ENCODE measurements around the gene CDH16.
"Not testable (repeated sequence)": the region's sequence is repeated elsewhere in the genome, so short reads cannot be mapped to it uniquely, and the experiment has no call there.

CDH16 gene

GRCh38 chr16:66899310-66899944 is 19.3 kb downstream of the CDH16 start:
- CTCF ChIA-PET: interaction anchor here (10.5 kb wide), 1 partner anchor 26 kb away, joined by 135 read pairs; the partner anchor contains the start of gene RRAD
- DNase-seq: no peak
- Mint-ChIP-seq H3K4me3 (no peak overlapping the region), H3K36me3 (no peaks in the 10 kb centered on the region), H3K27me3 (peaks cover 19% of the 10 kb centered on the region), H3K27ac (no peak overlapping the region), H3K9me3 (no peaks in the 10 kb centered on the region), H3K4me1 (peaks cover 3% of the 10 kb centered on the region)

- Mint-ChIP-seq H3K36me3 (no peaks in the 10 kb centered on the region), H3K4me1 (peaks cover 5% of the 10 kb centered on the region), H3K27ac (no peak overlapping the region), H3K27me3 (peaks cover 19% of the 10 kb centered on the region), H3K4me3 (no peak overlapping the region), H3K9me3 (no peaks in the 10 kb centered on the region)
- no peak for DNase-seq
- CTCF ChIA-PET: interaction anchor here (1.0 to 10.5 kb wide), 2 partner anchors 27 to 256 kb away, joined by 3 to 135 read pairs; partner anchors contain the start of gene RRAD
These were observed 19.8 kb downstream of the CDH16 start for GRCh38 chr16:66898933-66899309.

- peaks cover under 1% of the 10 kb centered on the region for H3K36me3 Mint-ChIP-seq
- no peak overlapping the region for H3K27ac Mint-ChIP-seq
- H3K4me1 Mint-ChIP-seq: peaks cover 7% of the 10 kb centered on the region
- H3K4me3 Mint-ChIP-seq: no peak overlapping the region
- H3K9me3 Mint-ChIP-seq: no peaks in the 10 kb centered on the region
- peaks cover 19% of the 10 kb centered on the region for H3K27me3 Mint-ChIP-seq
- CTCF ChIA-PET: interaction anchor here (1.0 to 10.5 kb wide), 3 partner anchors 28 to 257 kb away, joined by 3 to 135 read pairs (median 5); partner anchors contain the start of gene RRAD
- no peak for DNase-seq
These were observed 20.5 kb downstream of the CDH16 start for GRCh38 chr16:66898207-66898606.

- H3K27ac Mint-ChIP-seq, H3K36me3 Mint-ChIP-seq, DNase-seq, H3K9me3 Mint-ChIP-seq, H3K4me3 Mint-ChIP-seq: not testable (repeated sequence)
- CTCF ChIA-PET: interaction anchor here (1.0 to 10.5 kb wide), 9 partner anchors 9 to 289 kb away, joined by 3 to 135 read pairs (median 9); partner anchors contain the start of genes CDH16 and RRAD
- Mint-ChIP-seq H3K4me1 (peaks cover 15% of the 10 kb centered on the region), H3K27me3 (peaks cover 19% of the 10 kb centered on the region)
These were observed 22.0 kb downstream of the CDH16 start for GRCh38 chr16:66896682-66897081.

- Mint-ChIP-seq H3K4me1 (peaks cover 18% of the 10 kb centered on the region), H3K36me3 (peaks cover 8% of the 10 kb centered on the region), H3K9me3 (no peaks in the 10 kb centered on the region), H3K4me3 (no peak overlapping the region), H3K27ac (no peak overlapping the region), H3K27me3 (peaks cover 15% of the 10 kb centered on the region)
- CTCF ChIA-PET: interaction anchor here (0.8 to 10.5 kb wide), 20 partner anchors 8 to 531 kb away, joined by 3 to 135 read pairs (median 7); partner anchors contain the start of genes CDH16, PDP2 and RRAD
- DNase-seq: no peak
These were observed 22.7 kb downstream of the CDH16 start for GRCh38 chr16:66895999-66896398.

GRCh38 chr16:66895689-66895979 is 23.1 kb downstream of the CDH16 start:
- peaks cover 9% of the 10 kb centered on the region for H3K36me3 Mint-ChIP-seq
- H3K4me3 Mint-ChIP-seq: no peak overlapping the region
- H3K27ac Mint-ChIP-seq: no peak overlapping the region
- CTCF ChIA-PET: interaction anchor here (0.7 to 10.5 kb wide), 27 partner anchors 8 to 532 kb away, joined by 3 to 135 read pairs (median 6); partner anchors contain the start of genes CDH16, CIAO2B, PDP2 and RRAD
- no peaks in the 10 kb centered on the region for H3K9me3 Mint-ChIP-seq
- peaks cover 11% of the 10 kb centered on the region for H3K27me3 Mint-ChIP-seq
- peaks cover 18% of the 10 kb centered on the region for H3K4me1 Mint-ChIP-seq
- no peak for DNase-seq

- H3K27ac Mint-ChIP-seq: no peak overlapping the region
- H3K4me3 Mint-ChIP-seq: no peak overlapping the region
- peaks cover 9% of the 10 kb centered on the region for H3K36me3 Mint-ChIP-seq
- no peaks in the 10 kb centered on the region for H3K9me3 Mint-ChIP-seq
- peaks cover 18% of the 10 kb centered on the region for H3K4me1 Mint-ChIP-seq
- CTCF ChIA-PET: interaction anchor here (0.7 to 10.5 kb wide), 28 partner anchors 8 to 532 kb away, joined by 3 to 135 read pairs (median 6); partner anchors contain the start of genes CDH16, CIAO2B, PDP2 and RRAD
- peaks cover 6% of the 10 kb centered on the region for H3K27me3 Mint-ChIP-seq
- peak; percentile 82 for DNase-seq
These were observed 23.6 kb downstream of the CDH16 start for GRCh38 chr16:66894948-66895688.

- H3K27ac Mint-ChIP-seq: no peak overlapping the region
- H3K4me3 Mint-ChIP-seq: no peak overlapping the region
- CTCF ChIA-PET: interaction anchor here (1.1 to 10.5 kb wide), 12 partner anchors 8 to 66 kb away, joined by 3 to 135 read pairs (median 12); partner anchors contain the start of genes CDH16, CIAO2B, PDP2 and RRAD
- no peak for DNase-seq
- peaks cover 18% of the 10 kb centered on the region for H3K4me1 Mint-ChIP-seq
- H3K9me3 Mint-ChIP-seq: no peaks in the 10 kb centered on the region
- H3K27me3 Mint-ChIP-seq: no peaks in the 10 kb centered on the region
- peaks cover 9% of the 10 kb centered on the region for H3K36me3 Mint-ChIP-seq
These were observed 24.6 kb downstream of the CDH16 start for GRCh38 chr16:66894055-66894454.

GRCh38 chr16:66891797-66892196 is 26.9 kb downstream of the CDH16 start:
- Mint-ChIP-seq H3K4me3 (no peak overlapping the region), H3K36me3 (peaks cover 23% of the 10 kb centered on the region), H3K4me1 (peaks cover 29% of the 10 kb centered on the region), H3K27me3 (no peaks in the 10 kb centered on the region), H3K9me3 (no peaks in the 10 kb centered on the region), H3K27ac (no peak overlapping the region)
- CTCF ChIA-PET: interaction anchor here (0.8 to 10.5 kb wide), 8 partner anchors 10 to 34 kb away, joined by 3 to 135 read pairs (median 8); partner anchors contain the start of genes CDH16, PDP2 and RRAD
- DNase-seq: no peak

GRCh38 chr16:66891360-66891759 is 27.3 kb downstream of the CDH16 start:
- CTCF ChIA-PET: interaction anchor here (3.0 to 4.5 kb wide), 2 partner anchors 11 to 23 kb away, joined by 10 to 19 read pairs; partner anchors contain the start of gene PDP2
- no peaks in the 10 kb centered on the region for H3K9me3 Mint-ChIP-seq
- H3K4me3 Mint-ChIP-seq: no peak overlapping the region
- H3K27me3 Mint-ChIP-seq: no peaks in the 10 kb centered on the region
- H3K4me1 Mint-ChIP-seq: peaks cover 32% of the 10 kb centered on the region
- peaks cover 26% of the 10 kb centered on the region for H3K36me3 Mint-ChIP-seq
- peak overlapping the region; percentile 14 for H3K27ac Mint-ChIP-seq
- no peak for DNase-seq

- Mint-ChIP-seq H3K27me3 (no peaks in the 10 kb centered on the region), H3K36me3 (peaks cover 28% of the 10 kb centered on the region), H3K9me3 (no peaks in the 10 kb centered on the region), H3K27ac (no peak overlapping the region), H3K4me1 (peaks cover 33% of the 10 kb centered on the region), H3K4me3 (no peak overlapping the region)
- CTCF ChIA-PET: interaction anchor here (0.8 to 4.5 kb wide), 4 partner anchors 10 to 60 kb away, joined by 3 to 19 read pairs (median 6); partner anchors contain the start of genes CDH16, NAE1 and PDP2
- DNase-seq: no peak
These were observed 27.9 kb downstream of the CDH16 start for GRCh38 chr16:66890799-66891198.

- H3K9me3 Mint-ChIP-seq: no peaks in the 10 kb centered on the region
- H3K27ac Mint-ChIP-seq: no peak overlapping the region
- no peak for DNase-seq
- peaks cover 33% of the 10 kb centered on the region for H3K4me1 Mint-ChIP-seq
- peaks cover 37% of the 10 kb centered on the region for H3K36me3 Mint-ChIP-seq
- CTCF ChIA-PET: interaction anchor here (1.2 to 3.0 kb wide), 2 partner anchors 9 to 17 kb away, joined by 3 to 10 read pairs; partner anchors contain the start of gene PDP2
- H3K4me3 Mint-ChIP-seq: no peak overlapping the region
- no peaks in the 10 kb centered on the region for H3K27me3 Mint-ChIP-seq
These were observed 29.1 kb downstream of the CDH16 start for GRCh38 chr16:66889622-66890021.

GRCh38 chr16:66888647-66889615 is 29.8 kb downstream of the CDH16 start:
- Mint-ChIP-seq H3K36me3 (peaks cover 41% of the 10 kb centered on the region), H3K27me3 (no peaks in the 10 kb centered on the region), H3K4me3 (no peak overlapping the region), H3K9me3 (no peaks in the 10 kb centered on the region), H3K4me1 (peaks cover 32% of the 10 kb centered on the region), H3K27ac (no peak overlapping the region)
- CTCF ChIA-PET: interaction anchor here (1.2 to 3.0 kb wide), 3 partner anchors 8 to 21 kb away, joined by 3 to 10 read pairs (median 3); partner anchors contain the start of gene PDP2
- DNase-seq: no peak

Data from activated naive CD4-positive, alpha-beta T cell treated with anti-CD3 and anti-CD28 coated beads, Interleukin-2, amount 10 ng/mL, durations not matched to agents 7 days and 5 days (primary cell).